ENCODE measurements around the gene SLC10A4. TPM values are rescaled to one million over a fixed set of nuclear protein-coding genes. Genes with fewer than 3 reads are reported as not detected.

The SLC10A4 gene
- total RNA-seq, 1 donor from 2014 or later: not detected

- no peak for DNase-seq (ENCODE audit: low read depth)
Measured at GRCh38 chr4:48484494-48485168, 1.5 kb downstream of the SLC10A4 start.

DNA sequence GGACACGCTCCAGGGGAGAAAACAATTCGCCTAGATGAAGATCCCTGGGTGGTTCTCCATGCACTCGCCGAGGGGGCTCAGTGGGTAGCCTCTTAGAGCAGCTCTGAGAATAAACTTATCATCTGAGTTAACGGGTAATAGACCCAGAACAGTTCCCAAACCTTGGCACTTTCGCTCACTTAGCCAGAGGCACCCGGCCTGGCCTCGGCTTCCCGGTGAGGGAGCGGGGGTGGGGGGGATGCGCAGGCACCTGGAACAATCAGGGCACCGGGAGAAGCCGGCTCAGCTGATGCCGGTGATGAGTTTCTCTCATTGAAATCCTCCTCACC lies 6.5 kb downstream of the SLC10A4 start:
- DNase-seq (ENCODE audit: low read depth): no peak

DNA sequence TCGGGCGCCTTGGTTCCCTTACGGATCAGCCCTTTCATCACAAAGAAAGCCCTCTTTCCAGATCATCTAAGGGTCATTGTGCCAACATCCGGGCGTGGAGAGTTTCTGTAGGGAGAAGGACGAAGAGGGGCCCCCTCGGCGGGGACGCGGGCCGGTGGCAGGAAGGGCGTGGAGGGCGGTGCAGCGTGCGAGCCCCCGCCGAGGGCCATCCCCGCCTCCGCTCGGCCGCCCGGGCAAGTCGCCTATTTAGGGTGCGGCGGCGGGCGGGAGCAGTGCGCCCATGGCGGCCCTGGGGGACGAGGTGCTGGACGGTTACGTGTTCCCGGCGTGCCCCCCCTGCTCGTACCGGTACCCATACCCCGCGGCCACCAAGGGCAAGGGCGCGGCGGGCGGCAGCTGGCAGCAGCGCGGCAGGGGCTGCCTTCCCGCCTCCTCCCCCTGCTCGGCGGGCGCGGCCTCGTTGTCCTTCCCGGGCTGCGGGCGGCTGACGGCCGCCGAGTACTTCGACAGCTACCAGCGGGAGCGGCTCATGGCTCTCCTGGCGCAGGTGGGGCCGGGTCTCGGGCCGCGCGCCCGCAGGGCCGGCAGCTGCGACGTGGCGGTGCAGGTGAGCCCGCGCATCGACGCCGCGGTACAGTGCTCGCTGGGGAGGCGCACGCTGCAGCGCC lies 7.0 kb downstream of the SLC10A4 start, which contains the start of gene ZAR1:
Gene ZAR1 (plus strand): TSS at position 241 of the 668 bp plus-strand sequence. CDS start 40 bp downstream, at position 281.
- DNase-seq (ENCODE audit: low read depth): peak; percentile 9

DNA sequence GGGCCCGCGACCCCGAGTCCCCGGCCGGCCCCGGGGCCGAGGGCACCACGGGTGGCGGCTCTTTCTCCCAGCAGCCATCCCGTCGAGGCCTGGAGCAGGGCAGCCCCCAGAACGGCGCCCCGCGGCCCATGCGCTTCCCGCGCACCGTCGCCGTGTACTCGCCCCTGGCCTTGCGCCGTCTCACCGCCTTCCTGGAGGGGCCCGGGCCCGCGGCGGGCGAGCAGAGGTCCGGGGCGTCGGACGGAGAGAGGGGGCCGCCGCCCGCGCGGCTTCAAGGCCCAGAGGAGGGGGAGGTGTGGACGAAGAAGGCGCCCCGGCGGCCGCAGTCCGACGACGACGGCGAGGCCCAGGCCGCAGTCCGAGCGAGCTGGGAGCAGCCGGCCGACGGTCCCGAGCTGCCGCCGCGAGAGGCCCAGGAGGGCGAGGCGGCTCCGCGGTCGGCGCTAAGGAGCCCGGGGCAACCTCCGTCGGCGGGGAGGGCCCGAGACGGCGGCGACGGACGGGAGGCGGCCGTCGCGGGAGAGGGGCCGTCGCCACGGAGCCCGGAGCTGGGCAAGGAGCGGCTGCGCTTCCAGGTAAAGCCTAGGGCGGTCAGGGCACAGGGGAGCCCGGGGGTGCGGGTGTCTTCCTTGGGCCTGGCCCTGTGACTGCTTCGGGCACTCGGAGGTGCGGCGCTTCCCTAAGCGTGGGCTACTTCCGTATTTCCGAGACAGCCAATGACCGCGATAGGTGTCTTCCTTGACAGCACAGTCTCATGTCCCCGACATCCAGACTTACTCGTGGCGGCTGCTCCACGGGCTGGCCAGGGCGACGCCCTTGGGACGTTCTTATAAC lies 7.8 kb downstream of the SLC10A4 start:
- no peak for DNase-seq (ENCODE audit: low read depth)

DNA sequence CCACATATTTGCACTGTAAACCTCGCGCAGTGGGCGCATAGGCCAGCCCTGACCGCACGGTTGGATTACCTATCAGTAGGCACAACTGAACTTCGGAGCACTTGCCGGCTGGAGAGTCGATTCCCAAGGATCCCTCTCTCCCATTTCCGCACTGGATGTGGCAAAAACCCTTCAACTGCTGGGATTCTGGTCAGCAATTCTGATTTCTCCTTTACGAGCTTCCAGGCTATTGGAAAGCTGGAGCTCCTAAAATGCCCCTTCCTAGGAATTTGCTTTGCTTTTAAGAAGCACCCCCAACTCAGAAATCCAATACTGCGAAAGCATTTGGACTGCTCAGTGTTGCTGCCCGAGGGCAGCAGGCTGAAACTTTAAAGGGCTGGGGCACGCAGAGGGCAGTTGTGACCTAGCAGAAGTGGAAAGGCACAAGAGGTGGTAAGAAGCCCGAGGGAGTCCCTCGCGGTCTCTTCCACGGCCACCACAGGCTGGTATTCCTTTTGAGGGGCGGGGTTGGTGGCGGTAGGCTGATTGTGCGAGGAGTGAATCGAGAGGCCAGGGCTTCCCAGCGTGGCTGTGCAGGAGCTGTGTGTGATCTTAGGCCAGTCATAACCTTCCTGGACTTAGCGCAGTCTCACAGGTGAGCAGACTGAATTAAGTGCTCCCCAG lies 8.5 kb downstream of the SLC10A4 start:
- no peak for DNase-seq (ENCODE audit: low read depth)

DNA sequence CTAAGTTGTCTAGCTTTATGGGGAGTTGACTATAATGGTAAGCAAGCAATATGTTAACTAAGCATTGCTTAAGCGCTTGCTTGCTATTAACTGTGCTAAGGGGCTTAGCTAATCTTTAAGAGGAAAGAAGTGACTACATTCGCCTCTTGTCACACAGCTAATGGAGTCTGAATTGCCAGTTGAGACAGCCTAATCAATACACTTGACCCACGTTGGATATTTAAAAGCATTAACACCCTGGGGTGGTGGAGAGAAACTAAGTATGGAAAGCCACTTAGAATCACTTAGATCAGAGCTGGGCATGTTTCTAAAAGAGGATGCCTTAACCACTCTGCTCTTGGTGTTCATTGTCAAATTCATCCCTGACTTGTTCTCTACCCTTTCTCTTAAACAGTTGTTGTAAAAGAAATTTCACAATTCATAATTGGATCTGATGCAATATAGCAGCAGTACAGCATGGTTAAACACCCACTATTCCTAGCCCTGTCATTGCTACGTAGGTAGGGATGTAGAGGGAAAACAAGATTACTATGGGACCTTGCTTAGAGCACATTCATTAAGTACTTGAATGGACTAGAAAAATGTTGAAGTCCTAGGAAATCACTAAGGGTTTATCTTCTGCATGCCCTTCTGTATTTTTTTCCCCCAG lies 10.4 kb downstream of the SLC10A4 start:
- DNase-seq (ENCODE audit: low read depth): no peak

GRCh38 chr4:48495941-48496340 lies 12.8 kb downstream of the SLC10A4 start:
- DNase-seq (ENCODE audit: low read depth): no peak

- DNase-seq (ENCODE audit: low read depth): no peak
Measured at GRCh38 chr4:48498895-48499294, 15.8 kb downstream of the SLC10A4 start.

DNA sequence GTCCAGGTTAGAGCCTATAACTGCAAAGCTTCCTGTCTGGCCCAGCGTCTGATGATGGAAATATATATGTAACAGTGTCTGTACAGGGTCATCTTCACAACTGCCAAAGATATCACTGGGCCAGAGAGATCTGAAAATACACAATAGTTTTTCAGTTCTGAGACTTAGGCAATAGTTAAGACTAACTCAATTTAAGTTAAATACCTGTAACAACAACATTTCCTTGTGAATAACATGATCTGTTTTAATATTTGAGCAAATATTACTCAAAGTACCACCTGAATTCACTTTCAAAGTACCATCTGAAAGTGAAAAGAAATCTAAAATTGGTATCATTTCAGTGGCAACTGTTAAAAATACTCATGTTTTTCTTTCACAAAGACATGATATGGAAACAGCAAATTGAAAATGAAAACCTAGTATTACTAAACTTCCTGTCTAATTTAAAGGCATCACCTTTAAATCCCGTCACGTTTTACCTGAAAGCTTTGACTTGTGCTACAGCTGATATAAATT lies 16.5 kb downstream of the SLC10A4 start:
- DNase-seq (ENCODE audit: low read depth): no peak

DNA sequence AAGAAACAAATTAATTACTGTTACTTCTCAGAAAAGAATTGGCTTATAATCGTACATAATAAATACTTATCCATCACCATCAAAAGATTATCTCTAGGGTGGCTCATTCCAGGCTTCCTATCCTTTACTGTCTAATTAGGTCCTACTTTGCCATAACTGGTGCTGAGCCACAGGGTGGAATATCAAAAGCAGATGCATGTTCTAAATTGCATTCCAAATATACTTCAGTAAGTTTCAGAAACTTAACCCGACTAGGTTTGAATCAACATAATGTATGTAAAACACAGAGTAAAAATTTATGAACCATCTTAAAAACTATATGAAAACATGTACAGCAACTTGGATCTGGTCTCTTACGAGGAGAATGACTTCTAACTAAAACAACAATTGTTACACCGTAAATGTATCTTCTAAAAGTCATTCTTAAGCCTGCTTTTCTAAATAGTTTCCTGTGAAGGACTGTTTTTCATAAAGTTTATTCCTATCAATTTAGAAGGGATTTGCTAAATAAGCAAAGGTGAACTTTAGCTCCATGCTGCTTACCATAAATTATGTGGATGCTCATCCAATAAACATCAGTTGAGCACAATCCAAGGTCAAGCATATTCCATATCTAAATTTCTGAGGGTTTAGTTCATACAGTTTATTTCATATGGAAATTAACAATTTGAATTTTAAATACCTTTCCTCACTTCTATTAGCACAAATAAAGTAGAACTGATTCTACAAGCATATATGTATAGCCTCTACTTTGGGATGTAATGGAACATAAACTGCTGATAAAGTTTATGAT lies 20.3 kb downstream of the SLC10A4 start:
- DNase-seq (ENCODE audit: low read depth): no peak

DNA sequence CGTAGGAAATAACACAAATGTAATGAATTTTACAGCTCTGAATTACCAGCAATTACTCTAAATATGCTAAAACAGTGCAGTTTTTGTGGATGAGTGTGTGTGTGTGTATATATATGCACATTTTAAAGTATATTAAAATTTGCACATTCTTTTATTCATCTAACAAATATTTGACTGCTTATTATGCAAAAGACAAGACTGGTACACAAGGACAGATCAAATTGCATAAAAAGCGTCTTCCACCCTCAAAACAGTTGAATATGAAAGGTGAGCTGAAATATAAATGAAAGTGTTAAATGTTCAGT lies 20.8 kb downstream of the SLC10A4 start:
- no peak for DNase-seq (ENCODE audit: low read depth)

- no peak for DNase-seq (ENCODE audit: low read depth)
Measured at GRCh38 chr4:48504352-48504751, 21.2 kb downstream of the SLC10A4 start.

- no peak for DNase-seq (ENCODE audit: low read depth)
Measured at GRCh38 chr4:48506716-48507115, 23.6 kb downstream of the SLC10A4 start.

DNA sequence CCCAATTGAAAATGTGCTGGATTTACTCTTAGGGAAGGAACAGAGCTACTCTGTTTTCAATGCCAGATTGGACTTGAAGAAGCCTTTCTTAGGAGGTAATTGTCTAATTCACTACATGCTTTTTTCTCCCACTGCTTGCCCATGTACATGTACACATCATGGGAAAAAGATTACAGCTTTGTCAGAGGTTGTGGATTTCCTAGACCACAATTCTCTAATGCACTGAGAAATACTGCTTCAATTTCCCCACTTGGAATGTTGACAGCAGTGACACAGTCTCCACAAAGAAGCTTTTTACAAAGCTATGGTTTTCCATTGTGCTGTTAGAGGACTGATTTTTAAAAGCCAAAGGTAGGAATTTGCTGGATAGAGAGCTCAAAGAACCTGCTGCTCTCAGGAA lies 26.4 kb downstream of the SLC10A4 start:
- DNase-seq (ENCODE audit: low read depth): peak; percentile 41

DNA sequence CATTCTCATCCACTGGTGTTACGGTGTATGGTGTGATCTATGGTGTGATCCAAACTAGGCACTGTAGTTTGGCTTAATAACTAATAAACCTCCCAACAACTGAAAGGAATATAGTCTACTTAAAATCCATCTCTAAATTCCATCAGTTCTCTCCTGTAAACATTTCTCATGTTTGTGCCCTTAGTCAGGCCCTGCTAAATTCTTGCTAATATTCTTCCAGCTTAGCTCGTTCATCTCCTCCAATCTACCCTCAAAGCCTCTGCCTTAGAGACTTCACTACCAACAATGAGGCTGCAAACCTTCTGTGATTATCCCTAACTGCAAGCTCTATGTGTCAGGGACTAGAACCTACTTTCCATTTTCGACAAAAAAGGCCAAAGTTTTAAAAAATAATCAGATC lies 35.0 kb downstream of the SLC10A4 start:
- DNase-seq (ENCODE audit: low read depth): no peak

DNA sequence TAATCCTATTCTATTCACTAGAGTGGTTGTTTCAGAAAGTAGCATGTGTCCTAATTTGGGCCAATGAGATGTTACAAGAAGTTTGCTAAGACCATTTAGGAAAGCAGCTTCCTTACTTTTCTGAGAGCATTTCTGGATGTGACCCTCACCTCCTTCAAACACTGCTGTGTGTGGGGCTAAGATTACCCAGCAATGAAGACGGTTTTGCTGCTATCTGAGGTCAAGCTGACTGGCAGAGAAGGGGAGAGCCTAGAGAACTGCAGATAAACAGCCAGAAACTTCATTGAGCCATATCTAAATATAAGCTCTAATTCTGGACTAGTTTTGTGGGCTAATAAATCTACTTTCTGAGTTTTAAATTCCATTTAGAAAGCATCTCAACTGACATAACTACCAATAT lies 43.3 kb downstream of the SLC10A4 start:
- no peak for DNase-seq (ENCODE audit: low read depth)

GRCh38 chr4:48538358-48538757 lies 55.2 kb downstream of the SLC10A4 start:
- DNase-seq (ENCODE audit: low read depth): no peak

Measured in myocyte (in vitro differentiated cells).